ENCODE results near the gene GOLGA7B.
A peak's percentile ranks its signal among the peaks of the same experiment; 100 is the strongest.

The GOLGA7B gene

GRCh38 chr10:97895915-97896314 lies 46.3 kb downstream of the GOLGA7B start:
- no peak for DNase-seq (ENCODE audit: low read depth)

- no peak for DNase-seq (ENCODE audit: low read depth)
Measured at GRCh38 chr10:97896756-97897358, 47.2 kb downstream of the GOLGA7B start.

- no peak for DNase-seq (ENCODE audit: low read depth)
Measured at GRCh38 chr10:97898429-97898828, 48.8 kb downstream of the GOLGA7B start.

GRCh38 chr10:97901381-97901780 lies 51.7 kb downstream of the GOLGA7B start:
- DNase-seq (ENCODE audit: low read depth), result no peak

- DNase-seq (ENCODE audit: low read depth), result no peak
Measured at GRCh38 chr10:97903128-97904017, 53.7 kb downstream of the GOLGA7B start.

- no peak for DNase-seq (ENCODE audit: low read depth)
Measured at GRCh38 chr10:97904018-97904381, 54.4 kb downstream of the GOLGA7B start.

GRCh38 chr10:97904576-97904975 lies 54.9 kb downstream of the GOLGA7B start:
- no peak for DNase-seq (ENCODE audit: low read depth)

GRCh38 chr10:97905276-97905675 lies 55.6 kb downstream of the GOLGA7B start:
- DNase-seq (ENCODE audit: low read depth), result no peak

GRCh38 chr10:97907211-97907610 lies 57.6 kb downstream of the GOLGA7B start:
- DNase-seq (ENCODE audit: low read depth), result no peak

GRCh38 chr10:97907830-97908229 lies 58.2 kb downstream of the GOLGA7B start:
- DNase-seq (ENCODE audit: low read depth), result no peak

- DNase-seq (ENCODE audit: low read depth), result no peak
Measured at GRCh38 chr10:97910661-97911060, 61.0 kb downstream of the GOLGA7B start.

- no peak for DNase-seq (ENCODE audit: low read depth)
Measured at GRCh38 chr10:97911217-97911616, 61.6 kb downstream of the GOLGA7B start.

- no peak for DNase-seq (ENCODE audit: low read depth)
Measured at GRCh38 chr10:97913193-97913592, 63.5 kb downstream of the GOLGA7B start.

GRCh38 chr10:97913614-97914013 lies 64.0 kb downstream of the GOLGA7B start:
- DNase-seq (ENCODE audit: low read depth), result no peak

- no peak for DNase-seq (ENCODE audit: low read depth)
Measured at GRCh38 chr10:97914171-97914836, 64.7 kb downstream of the GOLGA7B start.

- peak; percentile 65 for DNase-seq (ENCODE audit: low read depth)
Measured at GRCh38 chr10:97914837-97915211, 65.2 kb downstream of the GOLGA7B start.

GRCh38 chr10:97915346-97916131 lies 65.9 kb downstream of the GOLGA7B start:
- DNase-seq (ENCODE audit: low read depth), result no peak

- DNase-seq (ENCODE audit: low read depth), result no peak
Measured at GRCh38 chr10:97916586-97916985, 66.9 kb downstream of the GOLGA7B start.

- DNase-seq (ENCODE audit: low read depth), result no peak
Measured at GRCh38 chr10:97919012-97919411, 69.4 kb downstream of the GOLGA7B start.

- DNase-seq (ENCODE audit: low read depth), result no peak
Measured at GRCh38 chr10:97920865-97921264, 71.2 kb downstream of the GOLGA7B start.

Data from ELR (cell line).